Body of pancreas (tissue), 4 donors: ENCODE measurements around the gene CAPN12. TPM values are rescaled to one million over a fixed set of nuclear protein-coding genes. Genes with fewer than 3 reads are reported as not detected.
"Not testable (repeated sequence)": the region's sequence is repeated elsewhere in the genome, so short reads cannot be mapped to it uniquely, and the experiment has no call there.

Experiments used
- ATAC-seq: fragments of 150-250 bp; one replicate; pipeline ENCODE4 v1.9.1; 2016
- DNase-seq, 4 donors: peaks; one replicate each; pipeline ENCODE4 v3.0.0-alpha.2; 2019
- H3K27ac ChIP-seq, 4 donors: fragments of 200-600 bp; sonication (generic); 1 replicate in 3 of 4; 2 replicates in 1 of 4; pipeline versions ENCODE4 v1.5.1 to v1.6.1; 2016 to 2019; ENCODE audit warnings: mild to moderate bottlenecking in 1 of 4, mixed read lengths in 1 of 4, moderate library complexity in 1 of 4
- H3K27me3 ChIP-seq, 2 donors: fragments of 200-600 bp; sonication (generic); one replicate each; pipeline ENCODE4 v1.6.0; 2016; ENCODE audit warnings: mild to moderate bottlenecking in 1 of 2
- H3K36me3 ChIP-seq, 2 donors: fragments of 200-600 bp; sonication (generic); replicated peaks in 1 of 2; 2 replicates each; pipeline ENCODE4 v1.5.1; 2016; ENCODE audit warnings: low read depth in 2 of 2; ENCODE audit not compliant: insufficient read depth in 1 of 2
- H3K4me1 ChIP-seq: fragments of 200-600 bp; sonication (generic); one replicate; pipeline ENCODE4 v1.6.0; 2016
- H3K4me3 ChIP-seq, 2 donors: fragments of 200-600 bp; sonication (generic); 1 replicate in 1 of 2; 2 replicates in 1 of 2; pipeline ENCODE4 v1.5.1; 2016 to 2019
- H3K9me3 ChIP-seq, 3 donors: fragments of 200-600 bp; sonication (generic); 1 replicate in 2 of 3; 2 replicates in 1 of 3; pipeline ENCODE4 v1.5.1; 2016
- CTCF ChIP-seq, 7 experiments: fragments of 450-650 bp in 4 of 7; fragments of 200-600 bp in 3 of 7; sonication (generic) in 3 of 7; IDR thresholded peaks; one replicate each; pipeline ENCODE4 v1.5.1; 2016 to 2019; ENCODE audit warnings: antibody characterized with exemption in 7 of 7
- POLR2A ChIP-seq, 3 donors: fragments of 450-650 bp; IDR thresholded peaks; one replicate each; pipeline ENCODE4 v1.6.1; 2016; ENCODE audit warnings: antibody characterized with exemption in 3 of 3, mild to moderate bottlenecking in 2 of 3
- WGBS, 2 donors: methylation state at CpG; one replicate each; pipeline ENCODE4 v1.1.5; 2017; 5-methylcytosine and 5-hydroxymethylcytosine counted together
- intact Hi-C: fragments of 100-400 bp; cut with DNase I; formaldehyde crosslinking; loops from one replicate; pipeline ENCODE4 v1.15.1; 2023
- total RNA-seq, 2 donors: library from RNA; depleted of rRNA; stranded (reverse); fragments of >200 nt; gene quantifications; one replicate each; pipeline ENCODE4 v1.1.0, GENCODE V29; 2016

Gene CAPN12
- total RNA-seq, 2 donors from 2014 or later: 9.9 to 11.4 TPM

GRCh38 chr19:38765214-38765613, 20.9 kb upstream of the CAPN12 start:
- peaks cover 9% of the 10 kb centered on the region for H3K4me1 ChIP-seq
- no peak overlapping the region for H3K4me3 ChIP-seq
- intact Hi-C loops: no loop called here
- DNase-seq (no peak), ATAC-seq (no peak)
- no peaks in the 10 kb centered on the region for H3K9me3 ChIP-seq
- no peak for TF ChIP-seq CTCF (IDR thresholded peaks at IDR 0.05)
- no peak for TF ChIP-seq POLR2A (IDR thresholded peaks at IDR 0.05)
- no peaks in the 10 kb centered on the region for H3K36me3 ChIP-seq
- 89 to 99% methylated on average over 2 of the region's 2 CpGs for WGBS, 2 donors
- H3K27me3 ChIP-seq: no peaks in the 10 kb centered on the region
- no peak overlapping the region for H3K27ac ChIP-seq

- TF ChIP-seq POLR2A (IDR thresholded peaks at IDR 0.05) (peak in 1 of 3 donors; percentile 47), CTCF (IDR thresholded peaks at IDR 0.05) (no peak)
- Histone ChIP-seq H3K9me3 (no peaks in the 10 kb centered on the region), H3K27me3 (no peaks in the 10 kb centered on the region), H3K36me3 (no peaks in the 10 kb centered on the region), H3K4me3 (no peak overlapping the region), H3K27ac (peak overlapping the region in 3 of 4 donors; percentile 6 to 74 (median 50)), H3K4me1 (peaks cover 5% of the 10 kb centered on the region)
- ATAC-seq (peak; percentile 75), DNase-seq (peak in 3 of 4 donors; percentile 20 to 48 (median 28))
- intact Hi-C loops: no loop called here
- WGBS, 2 donors: 69 to 71% methylated on average over 3 of the region's 3 CpGs
Observed at GRCh38 chr19:38763795-38764220, 19.5 kb upstream of the CAPN12 start.

GRCh38 chr19:38761884-38762389, 17.7 kb upstream of the CAPN12 start:
- H3K4me3 ChIP-seq, intact Hi-C loops, DNase-seq, ATAC-seq, H3K36me3 ChIP-seq, H3K4me1 ChIP-seq, H3K27ac ChIP-seq, H3K9me3 ChIP-seq, H3K27me3 ChIP-seq: not testable (repeated sequence)
- WGBS, 2 donors: 88 to 95% methylated on average over 9 of the region's 9 CpGs

- peak overlapping the region in 1 of 4 donors; percentile 2 for H3K27ac ChIP-seq
- H3K4me3 ChIP-seq, H3K36me3 ChIP-seq, DNase-seq, ATAC-seq, H3K9me3 ChIP-seq, H3K4me1 ChIP-seq, H3K27me3 ChIP-seq, intact Hi-C loops: not testable (repeated sequence)
- 60 to 62% methylated on average over 6 of the region's 6 CpGs for WGBS, 2 donors
Observed at GRCh38 chr19:38760805-38761517, 16.7 kb upstream of the CAPN12 start.

- H3K4me1 ChIP-seq: peaks cover 5% of the 10 kb centered on the region
- intact Hi-C loops: no loop called here
- DNase-seq (peak; percentile 55 to 86 (median 68)), ATAC-seq (peak; percentile 74)
- H3K27ac ChIP-seq: peak overlapping the region in 3 of 4 donors; percentile 54 to 66 (median 57)
- H3K9me3 ChIP-seq: no peaks in the 10 kb centered on the region
- no peaks in the 10 kb centered on the region for H3K36me3 ChIP-seq
- no peak overlapping the region for H3K4me3 ChIP-seq
- TF ChIP-seq CTCF (IDR thresholded peaks at IDR 0.05) (no peak), POLR2A (IDR thresholded peaks at IDR 0.05) (no peak)
- WGBS, 2 donors: 36 to 50% methylated on average over 10 of the region's 10 CpGs
- H3K27me3 ChIP-seq: no peaks in the 10 kb centered on the region
Observed at GRCh38 chr19:38759590-38760003, 15.3 kb upstream of the CAPN12 start.

- DNase-seq, H3K4me1 ChIP-seq, ATAC-seq, H3K27me3 ChIP-seq, H3K4me3 ChIP-seq, H3K9me3 ChIP-seq, H3K36me3 ChIP-seq, intact Hi-C loops, H3K27ac ChIP-seq: not testable (repeated sequence)
- 0% methylated on average over 1 of the region's 2 CpGs; no CpG with 5 or more reads in 1 of the 2 donors for WGBS, 2 donors
Observed at GRCh38 chr19:38754196-38754595, 9.9 kb upstream of the CAPN12 start.

- intact Hi-C loops, ATAC-seq, H3K9me3 ChIP-seq, H3K27me3 ChIP-seq, DNase-seq, H3K27ac ChIP-seq, H3K4me1 ChIP-seq, H3K36me3 ChIP-seq, H3K4me3 ChIP-seq: not testable (repeated sequence)
- WGBS, 2 donors: 56% methylated on average over 3 of the region's 3 CpGs
Observed at GRCh38 chr19:38753783-38754182, 9.5 kb upstream of the CAPN12 start.
